Activated naive CD8-positive, alpha-beta T cell treated with anti-CD3 and anti-CD28 coated beads, Interleukin-2, amount 50 U/mL, for 16 hours (primary cell): Measurements from ENCODE around the gene ATP8B4.

Experiments used
- DNase-seq: peaks from one replicate; pipeline ENCODE4 v3.0.0-alpha.2; 2020; ENCODE audit warnings: low read depth, low spot score

ATP8B4 gene

DNA sequence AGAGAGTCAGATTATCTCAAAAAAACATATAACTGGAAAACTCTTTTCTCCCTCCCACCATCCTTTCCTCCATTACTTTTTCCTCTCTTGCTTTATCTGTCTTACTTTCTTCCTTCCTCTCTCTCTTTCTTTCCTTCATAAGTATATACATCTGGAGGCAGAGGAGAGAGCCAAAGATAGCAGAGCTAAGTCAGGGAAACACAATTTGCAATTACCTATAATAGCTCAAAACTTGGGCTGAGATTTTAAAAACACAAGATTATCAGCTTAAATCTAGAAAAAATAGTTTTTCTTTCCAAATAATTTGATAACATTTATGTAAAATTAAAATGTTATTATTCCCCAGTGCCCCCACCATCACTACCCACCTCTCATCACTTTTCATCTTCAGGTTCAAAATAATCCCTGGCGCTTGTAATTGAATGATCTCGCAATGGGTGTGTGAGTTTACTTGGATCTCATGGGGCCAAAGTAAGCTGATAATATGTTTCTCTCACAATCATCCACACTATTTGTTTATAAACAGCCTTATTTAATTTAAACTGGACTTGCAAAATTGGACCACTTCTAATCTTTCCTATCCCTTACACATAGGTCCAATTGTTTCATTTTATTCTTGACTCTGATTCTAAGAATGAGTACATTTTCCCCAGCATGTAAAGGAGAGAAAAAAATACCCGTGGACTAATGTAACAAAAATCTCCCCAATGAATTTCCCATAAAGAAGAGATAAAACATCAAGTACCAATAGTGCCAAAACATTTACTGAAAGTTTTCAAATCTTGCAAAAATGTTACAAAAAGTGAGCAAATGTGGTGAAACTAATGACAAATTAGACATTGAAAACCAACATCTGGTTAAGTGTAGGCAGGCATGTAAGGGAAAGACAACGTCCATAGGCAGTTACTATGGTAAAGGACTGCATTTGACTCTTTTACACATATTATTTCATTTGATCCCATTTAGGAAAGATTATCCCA is 261.2 kb downstream of the ATP8B4 start:
- no peak for DNase-seq

DNA sequence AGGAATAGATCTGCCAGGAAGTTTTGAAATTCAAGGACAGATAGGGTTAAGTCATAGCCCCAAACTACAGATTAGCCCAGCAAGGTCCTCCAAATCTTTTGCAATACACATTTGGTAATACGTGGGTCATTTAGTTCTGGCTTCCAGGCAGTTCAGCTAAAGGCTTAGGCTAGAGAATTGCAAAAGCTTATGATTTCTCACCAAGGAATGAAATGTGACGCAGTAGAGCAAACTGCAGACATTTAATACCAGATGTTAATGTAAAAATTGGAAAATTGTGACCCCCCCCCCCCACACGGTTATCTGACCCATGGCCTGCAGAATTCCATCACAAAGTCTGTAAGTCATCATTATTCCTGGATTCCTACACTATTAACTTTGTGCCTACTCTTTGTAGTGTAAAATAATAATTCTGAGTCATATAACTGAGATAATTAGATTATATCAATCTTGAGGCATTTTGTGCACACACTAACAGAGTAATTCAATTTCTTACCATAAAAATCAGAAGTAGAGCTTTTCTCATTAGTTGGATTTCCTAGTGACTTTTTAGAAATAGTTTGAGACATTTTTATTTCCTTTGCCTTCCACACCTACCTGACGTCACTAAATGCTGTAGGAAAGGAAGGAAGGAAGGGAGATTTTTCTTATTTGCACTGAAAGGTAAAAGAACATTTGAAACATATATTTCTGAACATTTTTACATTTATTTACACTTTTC is 263.0 kb downstream of the ATP8B4 start:
- no peak for DNase-seq

DNA sequence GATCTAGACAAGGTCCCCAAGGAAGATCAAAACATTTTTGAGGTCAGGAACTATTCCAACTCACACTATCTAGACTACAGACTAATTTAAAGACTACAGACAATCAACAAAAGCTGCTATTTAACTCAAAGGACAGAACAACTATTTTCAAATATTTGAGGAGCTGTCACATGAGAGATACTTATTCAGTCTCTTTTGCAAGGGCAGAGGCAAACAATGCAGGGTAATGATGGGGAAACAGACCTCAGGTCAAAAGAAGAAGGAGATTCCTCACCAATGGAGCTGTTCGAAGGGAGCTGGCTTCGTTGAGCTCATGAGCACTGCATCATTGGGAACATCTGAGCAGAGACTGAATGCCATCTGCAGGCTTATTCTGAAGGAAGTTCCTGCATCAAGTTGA is 266.3 kb downstream of the ATP8B4 start:
- DNase-seq: no peak

DNA sequence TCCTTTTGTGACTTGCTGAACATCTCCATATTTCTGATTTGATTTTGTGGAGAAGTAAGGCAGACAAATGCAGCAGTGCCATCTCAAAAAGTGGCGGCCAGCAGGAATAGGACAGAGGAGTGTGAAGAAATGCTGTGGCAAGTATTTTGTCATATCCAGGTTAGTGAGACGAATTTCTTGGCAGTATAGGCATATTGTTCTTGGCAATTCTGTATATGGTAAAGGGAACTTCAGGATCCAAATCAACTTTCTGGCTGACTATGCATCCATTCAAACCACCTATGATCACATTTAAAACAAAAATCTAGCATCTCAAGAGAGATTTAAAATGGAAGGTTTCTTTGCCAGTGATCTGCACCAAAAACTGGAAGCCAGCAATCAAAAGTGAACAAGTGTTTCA is 270.2 kb downstream of the ATP8B4 start:
- no peak for DNase-seq

DNA sequence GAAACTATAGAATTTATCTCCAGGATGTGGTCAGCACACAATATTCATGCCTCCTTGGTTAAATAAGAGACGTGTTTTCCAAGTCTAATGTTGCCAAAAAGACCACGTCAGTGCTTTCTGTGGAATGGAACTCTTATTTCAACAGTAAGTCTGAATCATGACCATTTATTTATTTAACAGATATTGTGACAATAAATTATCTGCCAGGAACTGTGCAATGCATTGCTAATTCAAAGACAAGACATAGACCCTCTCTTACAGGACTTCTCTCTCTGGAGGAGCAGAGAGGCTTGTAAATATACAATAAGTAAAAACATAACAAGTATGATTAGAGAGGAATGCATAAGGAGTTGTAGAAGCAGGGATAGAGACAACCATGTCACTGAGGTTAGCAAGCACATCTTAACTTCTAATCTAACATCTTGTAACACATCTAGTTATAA is 270.7 kb downstream of the ATP8B4 start:
- no peak for DNase-seq

DNA sequence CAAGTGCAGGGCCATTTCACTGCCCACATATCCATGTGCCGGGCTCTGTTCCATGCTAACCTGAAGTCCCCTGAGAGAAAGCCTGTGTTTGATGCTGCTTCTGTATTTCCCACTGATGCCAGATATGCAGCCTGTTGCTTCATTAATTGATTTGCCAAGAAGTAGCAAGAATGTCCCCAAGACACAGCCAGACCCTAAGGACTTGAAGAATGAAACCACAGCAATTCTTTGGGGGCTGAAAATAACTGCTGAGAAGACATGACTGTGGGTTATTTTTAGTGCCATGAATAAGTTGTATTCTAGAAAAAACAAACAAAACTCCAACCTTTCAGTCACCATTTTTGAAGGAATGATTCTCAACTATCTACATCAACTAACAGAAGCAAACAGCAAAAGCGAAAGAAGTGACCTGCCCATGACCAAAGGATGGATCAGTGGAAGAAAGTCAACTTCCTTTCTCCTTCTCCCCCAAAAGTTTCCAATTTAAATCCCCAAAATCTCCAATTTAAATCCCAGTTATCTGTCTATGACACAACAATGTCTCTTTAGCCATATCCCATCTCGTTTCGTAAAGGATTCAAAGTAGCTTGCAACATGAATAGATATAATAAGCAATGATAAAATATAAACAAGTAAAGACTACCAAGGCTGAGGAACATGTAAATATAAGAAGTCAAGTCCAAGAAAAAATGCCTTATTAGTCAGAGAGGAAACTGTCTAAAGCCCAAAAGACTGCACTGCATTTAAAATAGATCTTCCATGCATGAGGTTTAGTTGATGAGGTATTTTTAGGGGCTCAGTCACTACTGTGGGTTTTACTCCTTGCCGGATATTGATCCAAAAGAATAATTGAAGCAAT is 271.4 kb downstream of the ATP8B4 start:
- no peak for DNase-seq

DNA sequence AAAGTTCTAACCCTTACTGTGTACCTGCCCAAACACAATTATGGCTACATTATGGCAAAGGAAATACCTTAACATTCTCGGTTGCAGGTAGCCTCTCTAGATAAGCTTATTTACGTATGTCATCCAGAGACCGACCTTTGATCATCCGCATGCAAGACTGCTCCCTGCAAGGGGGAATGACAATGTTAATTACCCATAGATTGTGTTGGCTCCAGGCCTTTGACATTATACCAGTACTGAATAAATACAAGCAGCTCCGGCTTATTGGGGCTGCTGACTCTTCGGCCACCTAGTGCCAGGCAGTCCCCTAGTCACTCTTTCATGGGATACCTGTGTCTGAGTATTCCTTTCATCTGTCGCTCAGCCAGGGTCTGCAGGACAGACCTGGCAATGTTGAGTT is 274.6 kb downstream of the ATP8B4 start:
- DNase-seq: no peak

DNA sequence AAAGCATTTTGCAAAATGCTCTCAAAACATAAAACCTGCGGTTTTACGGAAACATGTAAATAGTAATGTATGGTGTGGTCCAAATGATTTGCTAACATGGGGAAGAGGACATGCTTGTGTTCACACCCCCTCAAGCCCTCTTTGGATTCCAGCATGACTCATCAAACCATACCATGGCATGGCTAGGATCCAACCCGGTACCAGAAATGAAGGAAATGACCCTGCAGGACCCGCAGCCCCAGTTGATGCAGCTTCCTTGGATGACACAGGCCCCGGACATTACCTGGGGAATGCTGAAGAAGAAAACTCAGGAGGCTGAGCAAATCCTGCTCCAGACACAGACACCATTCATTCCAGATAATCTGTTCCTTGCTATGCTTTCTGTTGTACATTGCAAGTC is 275.3 kb downstream of the ATP8B4 start:
- DNase-seq: no peak

DNA sequence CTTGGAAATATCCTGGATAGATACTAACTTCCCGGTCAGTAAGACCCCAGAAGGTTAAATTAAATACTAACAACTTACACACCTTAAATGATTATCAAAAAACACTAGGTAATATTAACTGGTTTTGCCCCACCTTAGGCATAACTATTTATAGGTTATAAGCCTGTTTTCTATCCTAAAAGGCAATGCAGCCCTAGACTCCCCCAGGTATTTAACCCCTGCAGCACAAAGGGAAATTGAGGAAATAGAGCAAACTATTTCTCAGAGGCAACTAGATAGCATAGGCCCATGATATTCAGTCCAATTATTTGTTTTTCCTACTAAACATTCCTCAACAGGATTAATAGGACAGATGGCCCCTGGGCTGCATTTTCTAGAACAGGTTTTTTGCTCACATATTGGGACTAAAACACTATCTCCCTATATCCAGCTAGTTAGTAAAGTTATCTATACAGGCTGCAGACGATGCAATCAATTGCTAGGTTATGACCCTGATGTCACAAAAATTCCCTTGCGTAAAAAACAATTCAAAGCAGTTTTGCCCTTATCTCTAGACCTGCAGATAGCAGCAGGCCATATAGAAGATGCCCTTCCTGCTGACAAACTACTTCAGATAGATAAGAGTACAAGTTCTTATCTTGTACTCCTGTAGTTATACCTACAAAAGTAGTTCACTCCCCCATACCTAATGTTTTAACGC is 276.9 kb downstream of the ATP8B4 start:
- DNase-seq: no peak

DNA sequence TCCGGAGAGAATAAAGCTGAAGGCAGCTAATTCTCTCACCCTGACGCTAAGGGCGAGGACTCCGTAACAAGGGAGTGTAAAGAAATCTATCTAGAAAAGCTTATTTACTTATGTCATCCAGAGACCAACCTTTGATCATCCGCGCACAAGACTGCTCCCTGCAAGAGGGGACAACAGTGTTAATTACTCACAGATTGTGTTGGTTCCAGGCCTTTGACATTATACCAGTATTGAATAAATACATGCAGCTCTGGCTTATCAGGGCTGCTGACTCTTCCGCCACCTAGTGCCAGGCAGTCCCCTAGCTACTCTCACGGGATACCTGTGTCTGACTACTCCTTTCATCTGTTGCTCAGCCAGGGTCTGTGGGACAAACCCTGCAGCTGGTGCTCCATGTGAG is 286.5 kb downstream of the ATP8B4 start:
- DNase-seq: no peak

DNA sequence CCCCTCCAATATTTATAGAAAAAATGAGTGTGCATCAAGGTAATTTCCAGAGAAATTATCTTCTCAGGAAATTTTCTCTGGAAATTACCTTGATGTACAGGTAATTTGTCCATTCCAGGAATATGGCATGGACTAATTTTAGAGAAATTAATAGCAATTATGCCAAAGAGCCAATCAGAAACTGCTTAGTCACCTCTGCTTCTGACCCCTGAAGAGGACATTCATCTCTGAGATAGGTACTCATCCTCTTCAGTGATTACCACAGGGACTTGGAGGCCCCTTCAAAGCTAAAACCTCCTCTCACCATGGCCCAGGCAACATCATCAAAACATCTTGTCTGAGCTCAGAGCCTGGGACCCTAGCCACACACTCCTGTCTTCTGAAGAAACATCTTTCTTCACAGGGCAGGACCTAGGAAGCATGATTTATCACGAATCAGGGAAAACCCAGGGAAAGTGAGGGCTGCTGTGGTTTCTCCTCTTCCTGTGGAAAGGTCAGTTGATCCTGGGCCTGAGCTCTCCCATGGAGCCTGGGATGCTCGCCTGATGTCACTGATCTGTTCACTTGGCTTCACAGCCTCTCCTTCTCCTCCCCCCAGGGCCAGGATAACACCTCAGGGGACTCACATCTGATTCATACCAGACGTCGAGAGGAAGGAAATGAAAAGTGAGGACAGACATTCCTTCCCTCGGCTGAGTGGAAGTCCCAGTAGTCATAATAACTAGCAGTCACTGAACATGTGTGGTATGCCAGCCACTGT is 287.6 kb downstream of the ATP8B4 start:
- DNase-seq: no peak

DNA sequence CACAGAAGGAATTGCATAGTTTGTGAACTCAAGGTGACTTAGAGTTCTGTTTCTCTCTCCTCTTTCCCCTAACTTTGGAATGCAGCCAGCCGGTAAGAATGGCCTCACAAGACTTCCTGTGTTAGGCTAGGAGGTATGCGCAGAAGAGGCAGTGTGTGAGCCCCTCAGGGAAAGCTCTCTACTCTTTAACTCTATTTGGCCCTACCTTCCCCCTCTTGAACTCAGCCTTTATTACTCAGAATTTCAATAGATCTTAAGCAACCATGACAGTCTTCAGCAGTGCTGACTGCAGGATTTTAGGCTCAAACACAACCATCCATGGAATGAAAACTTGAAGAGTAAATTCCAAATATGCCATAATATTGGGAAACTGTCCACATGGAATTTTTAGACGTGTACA is 288.6 kb downstream of the ATP8B4 start:
- DNase-seq: no peak

DNA sequence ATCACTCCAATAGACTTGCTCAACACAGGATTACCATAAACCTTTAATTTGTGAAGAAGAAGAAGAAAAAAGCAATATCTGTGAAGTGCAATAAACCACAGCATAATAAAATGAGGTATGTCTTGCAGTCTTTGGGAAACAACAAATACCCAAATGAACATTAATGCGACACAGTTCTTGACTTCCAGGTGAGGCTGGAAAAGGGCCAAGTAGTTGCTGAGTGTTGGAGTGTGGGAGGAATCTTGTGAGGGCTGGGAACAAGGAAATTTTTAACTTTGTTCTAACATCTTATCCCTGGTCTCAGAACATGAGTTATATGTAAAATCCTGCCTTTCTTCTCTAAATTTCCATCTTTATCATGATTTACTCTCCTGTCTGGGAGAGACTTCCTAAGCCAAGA is 291.7 kb downstream of the ATP8B4 start:
- no peak for DNase-seq

DNA sequence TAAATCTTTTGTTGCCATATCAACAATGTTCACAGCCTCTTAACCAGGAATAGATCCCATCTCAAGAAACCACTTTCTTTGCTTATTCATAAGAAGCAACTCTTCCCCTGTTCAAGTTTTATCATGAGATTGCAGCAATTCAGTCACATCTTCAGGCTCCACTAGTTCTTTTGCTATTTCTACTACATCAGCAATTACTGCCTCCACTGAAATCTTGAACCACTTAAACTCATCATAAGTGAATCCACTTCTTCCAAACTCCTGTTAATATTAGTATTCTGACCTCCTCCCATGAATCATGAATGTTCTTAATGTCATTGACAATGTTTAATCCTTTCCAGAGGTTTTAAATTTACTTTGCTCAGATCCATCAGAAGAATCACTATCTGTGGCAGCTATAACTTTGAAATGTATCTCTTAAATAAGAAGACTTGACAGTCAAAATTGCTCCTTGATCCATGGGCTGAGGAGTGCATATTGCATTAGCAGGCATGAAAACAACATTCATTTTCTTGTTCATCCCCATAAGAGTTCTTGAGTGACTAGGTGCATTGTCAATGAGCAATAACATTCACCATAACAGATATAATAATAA is 292.3 kb downstream of the ATP8B4 start:
- DNase-seq: no peak

DNA sequence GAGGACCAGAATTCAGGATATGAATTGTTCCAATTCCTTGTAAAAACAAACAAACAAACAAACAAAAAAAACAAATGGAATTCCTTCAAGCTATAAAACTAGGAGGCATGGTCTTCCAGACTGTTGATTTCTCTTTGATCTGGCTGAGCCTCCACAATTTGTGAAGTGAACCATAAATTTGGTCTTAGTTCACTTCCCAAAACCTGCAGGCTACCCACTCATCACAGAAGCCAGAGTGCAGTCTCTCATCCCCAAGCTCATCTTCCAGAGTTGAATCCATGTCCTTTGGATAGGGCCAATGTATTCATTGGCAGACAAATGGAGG is 294.3 kb downstream of the ATP8B4 start:
- DNase-seq: no peak

DNA sequence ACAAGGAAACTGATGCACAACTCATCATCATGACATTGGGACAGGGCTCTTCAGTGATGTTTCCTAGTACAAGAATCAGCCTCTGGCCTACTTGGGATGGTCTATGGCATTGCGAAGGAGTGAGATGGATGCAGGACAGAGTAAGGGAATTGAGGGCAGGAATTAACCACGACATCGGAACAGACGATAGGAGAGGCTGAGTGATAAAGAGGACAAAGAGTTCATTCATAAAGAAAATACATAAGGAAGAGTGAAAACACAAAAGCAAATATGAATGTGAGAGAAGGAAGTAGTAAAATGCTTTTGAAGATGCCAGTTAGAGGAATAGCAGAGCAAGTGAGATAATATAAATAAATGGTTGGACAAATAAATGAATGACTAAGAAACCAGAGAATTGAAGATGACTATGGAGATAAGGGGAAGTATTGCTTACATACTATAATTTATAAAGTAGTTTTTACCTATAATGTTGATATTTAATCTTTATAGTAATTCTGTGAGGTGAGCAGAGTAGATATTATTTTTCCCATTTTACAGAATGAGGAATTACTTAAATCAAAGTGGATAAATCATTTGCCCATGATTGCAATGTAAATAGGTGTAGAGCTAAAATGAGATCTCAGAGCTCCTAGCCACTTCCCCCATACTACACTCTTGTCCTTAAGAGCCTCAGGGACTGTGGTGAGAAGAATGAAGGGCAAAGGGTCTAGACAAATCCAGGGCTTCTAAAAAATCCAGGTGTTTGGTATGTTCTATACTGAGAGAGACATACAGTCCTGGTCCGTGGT is 294.9 kb downstream of the ATP8B4 start:
- no peak for DNase-seq

DNA sequence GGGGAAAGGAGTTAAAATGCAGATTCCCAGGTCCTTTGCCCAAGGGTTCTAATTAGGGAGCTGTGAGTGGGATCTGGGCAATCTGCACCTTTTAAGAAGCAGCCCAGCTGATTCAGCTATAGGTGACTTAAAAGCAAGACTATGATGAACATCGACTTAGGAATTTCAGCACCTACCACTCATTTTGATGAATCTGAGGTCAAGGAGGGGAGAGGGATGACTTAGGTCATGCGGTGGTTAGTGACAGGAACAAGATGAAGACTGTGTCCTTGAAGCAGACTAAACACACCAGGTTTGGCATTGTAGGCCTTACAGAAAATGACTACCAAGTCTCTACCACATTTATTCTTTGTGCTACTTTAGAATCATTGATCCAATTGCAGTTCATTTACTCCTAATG is 301.9 kb downstream of the ATP8B4 start:
- DNase-seq: no peak

DNA sequence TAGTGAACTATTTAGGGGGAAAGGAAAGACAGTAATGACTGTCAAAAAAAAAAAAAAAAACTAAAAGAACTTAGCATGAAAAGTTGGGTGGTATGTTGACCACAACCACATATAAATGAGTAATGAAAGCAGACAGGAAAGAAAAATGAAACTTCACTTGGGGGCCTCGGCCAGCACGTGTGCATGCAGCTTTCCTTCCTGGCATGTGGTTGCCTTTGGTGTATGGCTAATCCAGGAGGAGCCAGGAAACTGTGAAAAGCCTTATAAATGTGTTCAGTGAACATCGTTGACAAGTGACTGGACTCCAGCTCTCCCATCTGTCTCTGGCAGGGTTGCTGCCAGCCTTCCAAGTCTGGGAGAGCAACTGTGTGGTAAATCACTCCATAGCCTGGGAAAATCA is 303.1 kb downstream of the ATP8B4 start:
- no peak for DNase-seq

DNA sequence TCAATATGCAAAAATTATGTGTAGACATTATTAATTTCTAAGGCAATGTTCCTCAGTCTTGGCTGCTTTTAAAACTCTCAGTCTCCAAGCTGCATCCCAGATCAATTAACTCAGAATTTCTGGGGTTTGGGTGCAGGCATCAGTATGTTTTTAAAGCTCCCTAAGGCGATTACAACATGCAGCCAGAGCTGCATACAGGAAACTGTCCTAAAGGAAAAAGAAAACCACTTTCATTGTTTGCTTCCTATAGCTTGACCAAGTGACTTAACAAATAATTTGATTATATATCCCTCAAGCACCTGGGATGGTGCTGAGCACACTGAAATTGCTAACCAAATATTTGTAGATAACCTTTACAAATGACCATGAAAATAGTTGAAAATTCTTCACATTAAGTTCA is 303.5 kb downstream of the ATP8B4 start:
- DNase-seq: no peak

DNA sequence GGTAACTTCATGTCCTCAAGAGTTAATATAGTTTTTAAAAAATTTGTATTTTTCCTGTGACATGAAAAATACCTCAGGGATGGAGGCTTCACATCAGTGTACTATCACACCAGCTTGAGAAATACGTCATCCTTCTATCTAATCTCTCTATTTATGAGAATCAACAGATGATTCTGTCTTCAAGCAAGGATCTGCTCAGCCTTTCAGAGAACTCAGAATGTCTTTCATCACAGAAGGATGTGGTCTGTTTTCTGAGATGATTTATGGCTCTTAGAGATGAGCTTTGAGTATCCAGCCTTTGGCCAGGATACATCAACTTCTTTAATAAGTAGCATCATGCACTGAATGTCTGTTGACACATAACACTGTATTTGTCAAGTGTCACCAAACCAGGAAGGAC is 304.3 kb downstream of the ATP8B4 start:
- no peak for DNase-seq
